Loucy (cell line): ENCODE measurements around the gene VSIG8.

ENCODE experiments used
- H2AFZ ChIP-seq: fragments of 200-600 bp; sonication (generic); 2 replicates; pipeline ENCODE4 v1.6.0; 2016; ENCODE audit warnings: antibody characterized with exemption, mild to moderate bottlenecking, low read length, moderate library complexity
- H3F3A ChIP-seq: fragments of 200-600 bp; 2 replicates; pipeline ENCODE4 v1.6.0; 2016; ENCODE audit warnings: antibody characterized with exemption, low read depth, mild to moderate bottlenecking
- H3K27me3 ChIP-seq: fragments of 200-600 bp; sonication (generic); 2 replicates; pipeline ENCODE4 v1.6.1; 2014; ENCODE audit warnings: low read length, mild to moderate bottlenecking; ENCODE audit not compliant: insufficient read depth, poor library complexity, severe bottlenecking
- H3K36me3 ChIP-seq: fragments of 200-600 bp; sonication (generic); 2 replicates; pipeline ENCODE4 v1.6.1; 2016; ENCODE audit warnings: low read length; ENCODE audit not compliant: insufficient read depth
- H3K4me1 ChIP-seq: fragments of 200-600 bp; sonication (generic); 2 replicates; pipeline ENCODE4 v1.5.1; 2014; ENCODE audit warnings: low read length, mild to moderate bottlenecking; ENCODE audit not compliant: insufficient read depth, poor library complexity, severe bottlenecking
- H3K4me2 ChIP-seq: fragments of 200-600 bp; sonication (generic); 2 replicates; pipeline ENCODE4 v1.6.0; 2014; ENCODE audit warnings: antibody characterized with exemption, low read length, low read depth, mild to moderate bottlenecking; ENCODE audit not compliant: poor library complexity, severe bottlenecking
- H3K4me3 ChIP-seq: fragments of 200-600 bp; sonication (generic); 2 replicates; pipeline ENCODE4 v1.5.1; 2014; ENCODE audit warnings: low read length, mild to moderate bottlenecking, mixed read lengths; ENCODE audit not compliant: poor library complexity, severe bottlenecking
- H3K79me2 ChIP-seq: fragments of 200-600 bp; sonication (generic); 2 replicates; pipeline ENCODE4 v1.6.1; 2014; ENCODE audit warnings: low read length; ENCODE audit not compliant: insufficient read depth
- H3K9ac ChIP-seq: fragments of 200-600 bp; sonication (generic); 2 replicates; pipeline ENCODE4 v1.6.0; 2014; ENCODE audit warnings: mild to moderate bottlenecking, low read depth, low read length, moderate library complexity; ENCODE audit not compliant: poor library complexity, severe bottlenecking
- H3K9me2 ChIP-seq: fragments of 200-600 bp; sonication (generic); replicated peaks from 2 replicates; pipeline ENCODE4 v1.6.1; 2016; ENCODE audit warnings: low read depth, low read length, mixed read lengths
- H3K9me3 ChIP-seq: fragments of 200-600 bp; sonication (generic); 2 replicates; pipeline ENCODE4 v1.6.1; 2014; ENCODE audit warnings: mild to moderate bottlenecking, antibody characterized with exemption, low read length, low read depth; ENCODE audit not compliant: insufficient read depth
- H4K20me1 ChIP-seq: fragments of 200-600 bp; sonication (generic); 2 replicates; pipeline ENCODE4 v1.6.0; 2014; ENCODE audit warnings: antibody characterized with exemption, low read length, mild to moderate bottlenecking; ENCODE audit not compliant: insufficient read depth, poor library complexity, severe bottlenecking
- CTCF ChIP-seq: fragments of 200-600 bp; sonication (generic); conservative IDR thresholded peaks from 2 replicates; pipeline ENCODE4 v1.5.1; 2014; ENCODE audit warnings: mild to moderate bottlenecking, antibody characterized with exemption, low read length
- EZH2phosphoT487 ChIP-seq: fragments of 200-600 bp; IDR thresholded peaks from 2 replicates; pipeline ENCODE4 v1.6.1; 2018; ENCODE audit warnings: antibody characterized with exemption, mild to moderate bottlenecking, moderate library complexity, borderline replicate concordance

The VSIG8 gene

GRCh38 chr1:159826441-159827101 lies 35.9 kb downstream of the VSIG8 start, which contains the start of gene SLAMF8:
SLAMF8 (plus strand) TSS chr1:159826873; CDS start chr1:159826899, 26 bp downstream.
- Histone ChIP-seq H2AFZ (peak within 1 kb of the TSS; percentile 14), H3K79me2 (no peaks in the 10 kb centered on the region), H4K20me1 (no peaks in the 10 kb centered on the region), H3K9me3 (no peaks in the 10 kb centered on the region), H3F3A (no peaks in the 10 kb centered on the region), H3K9me2 (no peaks in the 10 kb centered on the region), H3K4me2 (peak within 1 kb of the TSS; percentile 21), H3K9ac (peak within 1 kb of the TSS; percentile 29), H3K4me3 (no peak within 1 kb of the TSS), H3K4me1 (peaks cover 36% of the 10 kb centered on the region), H3K36me3 (no peaks in the 10 kb centered on the region), H3K27me3 (no peaks in the 10 kb centered on the region)
- TF ChIP-seq EZH2phosphoT487 (no peak), CTCF (no peak)

DNA sequence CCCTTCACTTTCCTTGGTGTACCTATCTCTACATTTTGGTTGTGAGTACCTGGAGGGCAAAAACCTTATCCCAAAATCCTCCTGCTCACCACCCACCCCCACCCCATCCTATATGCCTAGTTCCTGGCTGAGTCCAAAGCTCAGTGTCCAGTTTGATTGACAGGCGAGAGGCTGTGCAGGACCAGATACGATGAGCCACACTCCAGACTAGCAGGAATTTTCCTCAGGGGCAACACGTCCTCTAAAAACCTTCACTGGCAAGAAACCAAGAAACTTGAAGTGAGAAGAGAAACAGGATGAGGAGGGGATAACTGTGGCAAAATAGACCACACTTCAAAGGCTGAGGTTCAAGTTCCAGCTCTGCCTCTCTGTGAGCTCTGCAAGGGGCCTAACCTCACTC lies 36.9 kb downstream of the VSIG8 start:
- H3K27me3 ChIP-seq = no peaks in the 10 kb centered on the region
- no peak overlapping the region for H3K4me3 ChIP-seq
- peak overlapping the region; percentile 29 for H3K9ac ChIP-seq
- H3F3A ChIP-seq = no peaks in the 10 kb centered on the region
- TF ChIP-seq EZH2phosphoT487 (no peak), CTCF (no peak)
- no peaks in the 10 kb centered on the region for H3K36me3 ChIP-seq
- no peaks in the 10 kb centered on the region for H4K20me1 ChIP-seq
- H3K9me3 ChIP-seq = no peaks in the 10 kb centered on the region
- peak overlapping the region; percentile 21 for H3K4me2 ChIP-seq
- H3K9me2 ChIP-seq = no peaks in the 10 kb centered on the region
- no peaks in the 10 kb centered on the region for H3K79me2 ChIP-seq
- H3K4me1 ChIP-seq = peaks cover 36% of the 10 kb centered on the region
- 0 out of 2 replicates have a peak overlapping the region, but pooled peaks have one; percentile 14 for H2AFZ ChIP-seq

- Histone ChIP-seq H4K20me1 (no peaks in the 10 kb centered on the region), H3F3A (no peaks in the 10 kb centered on the region), H3K79me2 (no peaks in the 10 kb centered on the region), H3K36me3 (no peaks in the 10 kb centered on the region), H3K9me2 (no peaks in the 10 kb centered on the region), H3K27me3 (no peaks in the 10 kb centered on the region), H3K9me3 (no peaks in the 10 kb centered on the region), H3K4me1 (peaks cover 36% of the 10 kb centered on the region), H2AFZ (no peak overlapping the region), H3K9ac (no peak overlapping the region), H3K4me3 (no peak overlapping the region), H3K4me2 (no peak overlapping the region)
- TF ChIP-seq CTCF (no peak), EZH2phosphoT487 (no peak)
Measured at GRCh38 chr1:159823406-159823805, 39.1 kb downstream of the VSIG8 start.
